GM18498 (cell line): ENCODE measurements around the gene PPP1CC.
"Not testable (repeated sequence)": the region's sequence is repeated elsewhere in the genome, so short reads cannot be mapped to it uniquely, and the experiment has no call there.

Experiments used
- ATAC-seq: cut with Tn5 transposase; IDR thresholded peaks from one replicate; pipeline ENCODE4 v1.9.1; 2021; ENCODE audit warnings: mild to moderate bottlenecking, moderate library complexity; ENCODE audit not compliant: unreplicated experiment

The PPP1CC gene

DNA sequence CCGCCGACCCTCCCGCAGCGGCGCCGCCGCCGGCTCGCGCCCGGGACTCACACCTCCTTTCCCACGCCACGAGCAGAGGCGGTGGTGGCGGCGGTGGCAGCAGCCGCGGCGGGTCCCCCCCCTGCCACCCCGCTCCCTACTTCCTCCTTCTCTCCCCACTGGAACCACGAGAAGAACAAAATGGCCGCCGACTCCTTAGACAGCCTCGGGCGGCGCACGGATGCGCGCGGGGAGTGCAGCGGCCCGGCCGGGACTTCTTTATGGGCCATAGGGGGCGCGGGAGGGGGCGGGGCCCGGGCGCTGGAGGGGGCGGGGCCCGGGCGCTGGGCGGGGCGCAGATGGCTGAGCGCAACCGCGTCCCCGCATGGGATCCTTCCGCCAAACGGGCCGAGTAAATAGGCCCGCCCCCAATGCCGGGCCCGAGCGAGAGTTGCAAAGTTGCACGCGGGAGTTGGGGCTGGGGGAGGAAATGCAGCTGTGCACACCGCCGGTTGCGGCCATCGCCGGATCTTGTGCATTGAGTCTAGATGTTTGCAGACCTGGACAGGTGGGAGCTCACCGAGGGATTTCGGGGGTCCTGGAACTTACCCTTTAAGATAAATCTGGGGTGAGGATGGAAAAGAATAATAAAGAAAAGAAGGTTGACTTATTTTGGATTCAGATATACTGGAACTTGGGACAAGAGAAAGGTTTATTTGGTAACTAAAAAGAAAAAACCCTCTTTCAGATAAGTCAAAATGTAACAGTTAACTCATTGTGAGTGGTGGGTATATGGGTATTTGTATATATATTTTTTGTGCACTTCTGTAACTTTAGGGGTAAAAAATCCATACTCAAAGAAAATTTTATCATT, at the start of gene PPP1CC:
TSS of gene PPP1CC (minus strand) at position 174 of the 853 bp plus-strand sequence. CDS start 184 bp downstream, outside the sequence.
- ATAC-seq: peak; percentile 81

DNA sequence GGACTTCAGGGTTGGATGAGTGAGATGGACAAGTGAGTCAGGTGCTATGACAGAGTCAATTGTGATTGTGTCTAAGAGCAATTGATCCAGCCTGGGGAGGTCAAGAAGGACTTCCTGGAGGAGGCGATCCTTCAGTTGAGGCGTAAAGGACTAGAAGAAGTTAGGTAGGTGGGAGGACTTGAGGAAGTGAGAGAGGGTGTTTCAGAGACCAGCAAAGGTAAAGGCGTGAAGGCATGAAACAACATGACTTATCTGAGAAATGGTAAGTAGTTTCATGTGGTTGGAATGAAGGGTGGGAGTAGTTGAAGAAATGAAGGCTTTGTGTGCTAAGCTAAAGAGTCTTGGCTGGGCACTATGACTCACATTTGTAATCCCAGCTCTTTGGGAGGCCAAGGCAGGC, 48.9 kb upstream of the PPP1CC start:
- ATAC-seq: no peak

GRCh38 chr12:110790301-110790700, 47.6 kb upstream of the PPP1CC start:
- ATAC-seq: no peak

- ATAC-seq: no peak
These were observed 43.3 kb upstream of the PPP1CC start for GRCh38 chr12:110786012-110786411.

GRCh38 chr12:110785240-110785639, 42.5 kb upstream of the PPP1CC start:
- ATAC-seq: no peak

DNA sequence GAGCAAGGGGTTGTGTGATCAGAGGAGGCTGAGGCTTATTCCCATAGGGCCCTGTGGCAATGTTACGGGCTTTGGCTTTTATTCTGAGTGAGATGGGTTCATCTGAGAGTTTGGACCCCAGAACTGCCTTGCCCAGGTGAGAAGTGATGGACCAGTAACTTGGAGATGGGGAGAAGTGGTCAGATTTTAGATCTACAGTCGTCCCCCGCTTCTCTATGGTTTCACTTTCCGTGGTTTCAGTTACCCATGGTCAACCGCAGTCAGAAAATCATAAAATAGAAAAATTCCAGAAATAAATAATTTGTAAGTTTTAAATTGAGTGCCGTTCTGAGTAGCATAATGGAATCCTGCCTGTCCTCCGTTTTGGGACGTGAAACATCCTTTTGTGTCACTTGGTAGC, 40.2 kb upstream of the PPP1CC start:
- no peak for ATAC-seq

DNA sequence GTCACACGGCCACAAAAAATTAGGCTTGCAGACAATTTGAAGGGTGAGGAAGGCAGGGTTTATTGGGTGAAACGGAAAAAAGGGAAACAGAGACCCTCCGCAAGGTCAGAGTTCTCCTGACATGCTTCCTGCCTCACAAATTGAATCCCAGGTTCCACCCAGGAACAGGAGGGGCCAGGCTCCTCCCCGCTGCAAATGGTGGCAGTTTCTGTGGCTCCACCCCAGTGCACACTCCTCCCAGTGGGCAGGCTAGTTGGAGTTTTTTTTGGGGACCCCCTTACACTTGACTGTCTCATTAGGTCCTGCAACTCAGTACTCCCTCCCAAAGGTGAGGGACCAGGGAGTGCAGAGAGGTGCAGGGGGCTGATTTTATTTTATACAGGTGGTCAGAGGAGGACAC, 39.4 kb upstream of the PPP1CC start:
- ATAC-seq: no peak

DNA sequence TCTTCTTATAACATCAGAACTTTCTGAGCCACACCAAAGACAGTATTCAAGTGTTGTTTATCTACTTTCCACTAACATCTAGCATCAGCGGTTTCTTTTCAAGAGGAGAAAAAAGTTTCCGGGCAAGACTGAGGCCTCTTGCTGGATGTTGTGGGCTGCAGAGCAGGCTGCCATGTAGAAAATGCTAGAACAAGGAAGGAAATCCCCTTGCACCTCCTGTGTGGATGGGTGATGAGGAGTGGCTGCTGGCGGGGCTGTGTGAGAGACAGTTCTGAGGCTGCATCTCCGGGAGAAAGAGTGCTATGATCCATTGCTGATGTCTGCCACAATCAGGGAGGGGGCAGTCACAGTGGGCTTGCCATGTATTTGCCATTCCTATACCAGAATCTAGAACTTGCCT, 37.8 kb upstream of the PPP1CC start:
- no peak for ATAC-seq

DNA sequence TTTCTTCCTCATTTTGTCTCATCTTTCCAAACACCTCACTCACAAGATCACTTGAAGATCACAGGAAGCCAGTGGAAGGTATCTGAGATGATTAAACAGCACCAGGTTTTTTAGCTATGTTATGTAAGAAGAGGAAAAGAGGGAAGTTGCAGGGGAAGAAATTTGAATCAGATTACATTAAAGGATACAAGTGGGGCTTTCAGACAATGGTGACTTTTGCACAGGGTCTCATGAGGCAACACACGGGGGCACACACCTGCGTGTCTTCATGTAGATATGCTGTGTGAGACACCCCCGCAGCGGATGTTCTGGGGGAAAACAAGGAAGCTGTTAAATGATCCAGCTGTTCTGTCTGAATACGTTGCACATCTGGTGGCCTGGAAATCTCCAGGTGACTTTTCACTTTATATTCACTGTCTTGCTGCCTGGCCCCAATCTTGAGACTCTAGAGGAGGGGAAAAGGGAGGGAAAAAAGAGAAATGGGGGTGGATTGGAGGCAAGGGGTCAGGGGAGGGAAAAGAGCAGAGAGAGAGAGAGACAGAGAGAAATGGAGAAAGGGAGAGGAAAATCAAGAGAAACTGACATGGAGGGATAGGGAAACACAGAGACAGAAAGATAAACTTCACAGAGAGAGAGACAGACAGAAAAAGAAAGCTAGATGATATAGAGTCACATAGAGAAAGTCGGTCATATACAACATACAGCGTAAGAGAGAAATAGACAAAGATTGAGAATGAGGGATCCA, 36.3 kb upstream of the PPP1CC start:
- no peak for ATAC-seq

- peak; percentile 96 for ATAC-seq
These were observed 33.7 kb upstream of the PPP1CC start for GRCh38 chr12:110776410-110776809.

- no peak for ATAC-seq
These were observed 33.3 kb upstream of the PPP1CC start for GRCh38 chr12:110775997-110776396.

DNA sequence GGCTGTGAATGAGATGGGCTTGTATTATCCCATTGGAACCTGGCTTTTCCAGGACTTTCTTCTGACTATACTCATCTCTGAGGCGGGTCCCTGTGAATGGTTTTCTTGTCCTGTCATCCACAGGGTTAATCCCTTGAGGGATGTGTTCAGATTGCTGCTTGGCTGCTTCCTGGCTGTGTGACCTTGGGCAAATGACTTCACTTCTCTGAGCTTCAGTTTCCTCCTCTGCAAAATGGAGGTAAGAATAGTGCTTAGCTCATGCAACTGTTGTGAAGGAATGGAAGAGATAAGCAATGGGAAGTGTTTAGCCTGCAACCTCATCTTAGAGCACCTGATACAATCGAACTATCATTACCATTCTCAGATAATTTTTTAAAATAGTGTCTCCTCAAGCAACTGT, 32.1 kb upstream of the PPP1CC start:
- ATAC-seq: no peak

DNA sequence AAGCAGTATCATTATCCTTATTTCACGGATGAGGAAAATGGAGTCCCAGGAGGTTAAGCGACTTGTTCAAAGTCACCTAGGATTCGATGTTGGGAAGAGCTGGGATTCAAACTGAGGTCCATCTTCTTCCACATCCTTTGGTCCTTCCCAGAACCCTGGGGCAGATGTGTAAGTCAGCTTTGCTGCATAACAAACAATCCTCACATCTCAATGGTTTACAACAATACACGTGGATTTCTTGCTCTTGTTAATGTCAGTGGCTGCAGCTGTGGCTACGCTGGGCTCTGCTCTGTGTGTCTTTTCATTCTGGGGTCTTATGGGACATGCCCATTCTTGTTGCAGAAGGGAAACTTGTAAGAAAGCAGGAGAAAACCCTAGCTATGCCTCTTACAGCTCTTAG, 26.3 kb upstream of the PPP1CC start:
- ATAC-seq: no peak

DNA sequence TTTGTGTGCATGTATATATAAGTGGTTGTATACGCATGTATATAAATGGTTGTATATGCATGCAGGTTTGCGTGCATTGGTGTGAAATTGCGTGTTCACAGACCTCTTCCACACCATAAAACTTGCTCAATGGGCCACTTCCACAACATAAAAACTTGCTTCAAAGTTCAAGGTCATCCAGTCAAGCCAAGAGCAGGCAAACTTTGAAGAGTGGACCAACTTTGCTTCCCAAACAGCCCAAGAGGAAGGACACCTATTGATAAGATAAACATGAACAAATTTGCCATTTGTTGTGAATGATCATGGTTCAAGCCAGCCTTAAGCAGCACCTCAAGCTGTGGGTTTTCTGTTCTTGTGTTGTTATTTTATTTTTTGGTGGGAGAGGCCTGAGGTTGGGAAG, 25.2 kb upstream of the PPP1CC start:
- ATAC-seq: no peak

DNA sequence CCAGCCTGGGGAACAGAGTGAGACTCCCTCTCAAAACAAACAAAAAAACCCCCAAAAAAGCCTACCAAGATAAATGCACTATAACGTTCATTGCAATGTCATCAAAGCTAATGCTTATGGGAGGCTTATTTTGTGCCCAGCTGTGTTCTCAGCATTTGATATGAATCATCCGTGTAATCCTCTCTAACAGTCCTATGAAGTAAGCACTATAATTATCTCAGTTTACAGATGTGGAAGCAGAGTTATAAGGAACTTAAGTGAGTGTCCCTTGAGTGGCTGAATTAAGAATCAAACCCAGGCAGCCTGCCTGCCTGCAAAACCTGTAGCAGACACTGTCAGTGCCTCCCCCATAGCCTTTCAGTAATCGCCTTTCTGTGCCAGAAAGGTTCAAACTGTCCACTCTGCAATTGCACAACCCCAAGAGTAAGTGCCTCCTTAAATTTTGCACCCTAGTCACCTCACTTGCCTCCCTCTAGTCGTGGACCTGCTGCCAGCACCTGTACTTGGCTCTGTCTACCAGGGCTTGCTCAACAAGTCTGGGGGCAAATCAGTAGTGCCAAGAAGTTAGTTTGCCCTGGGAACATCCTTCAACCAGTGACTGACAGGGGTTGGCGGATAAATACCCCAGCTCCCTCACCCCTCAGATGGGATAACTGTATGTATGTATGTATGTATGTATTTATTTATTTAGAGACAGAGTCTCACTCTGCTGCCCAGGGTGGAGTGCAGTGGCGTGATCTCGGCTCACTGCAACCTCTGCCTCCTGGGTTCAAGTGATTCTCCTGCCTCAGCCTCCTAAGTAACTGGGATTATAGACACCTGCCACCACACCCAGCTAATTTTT, 23.8 kb upstream of the PPP1CC start:
- no peak for ATAC-seq

DNA sequence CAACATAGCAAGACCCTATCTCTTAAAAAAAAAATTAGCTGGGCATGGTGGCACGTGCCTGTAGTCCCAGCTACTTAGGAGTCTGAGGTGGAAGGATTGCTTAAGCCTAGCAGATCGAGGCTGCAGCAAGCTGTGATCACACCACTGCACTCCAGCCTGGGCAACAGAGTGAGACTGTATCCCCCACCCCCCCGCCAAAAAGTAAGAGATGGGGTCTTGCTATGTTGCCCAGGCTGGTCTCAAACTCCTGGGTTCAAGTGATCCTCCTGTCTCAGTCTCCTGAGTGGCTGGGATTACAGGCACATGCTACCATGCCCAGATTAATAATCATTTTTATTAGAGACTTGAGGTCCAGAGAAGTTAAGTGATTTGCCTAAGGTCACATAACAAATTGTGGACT, 22.9 kb upstream of the PPP1CC start:
- not testable (repeated sequence) for ATAC-seq

DNA sequence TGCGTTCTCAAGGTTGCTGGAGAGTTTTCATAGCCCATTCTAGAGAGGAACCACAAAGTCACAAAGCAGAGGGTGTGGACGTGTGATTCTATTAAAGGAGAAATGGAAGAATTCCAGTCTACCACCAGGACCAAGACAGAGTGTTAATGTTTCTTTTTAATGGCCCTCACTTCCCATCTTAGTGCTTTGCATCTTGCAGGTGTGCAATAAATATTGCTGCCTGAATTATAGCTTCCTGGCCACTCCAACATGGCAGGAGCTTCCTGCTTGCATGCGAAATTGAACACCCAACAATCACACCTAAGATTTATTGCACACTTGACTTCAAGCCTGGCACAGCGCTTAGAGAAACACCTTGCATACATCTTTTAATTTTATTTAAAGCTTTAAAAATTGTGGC, 22.4 kb upstream of the PPP1CC start:
- no peak for ATAC-seq

DNA sequence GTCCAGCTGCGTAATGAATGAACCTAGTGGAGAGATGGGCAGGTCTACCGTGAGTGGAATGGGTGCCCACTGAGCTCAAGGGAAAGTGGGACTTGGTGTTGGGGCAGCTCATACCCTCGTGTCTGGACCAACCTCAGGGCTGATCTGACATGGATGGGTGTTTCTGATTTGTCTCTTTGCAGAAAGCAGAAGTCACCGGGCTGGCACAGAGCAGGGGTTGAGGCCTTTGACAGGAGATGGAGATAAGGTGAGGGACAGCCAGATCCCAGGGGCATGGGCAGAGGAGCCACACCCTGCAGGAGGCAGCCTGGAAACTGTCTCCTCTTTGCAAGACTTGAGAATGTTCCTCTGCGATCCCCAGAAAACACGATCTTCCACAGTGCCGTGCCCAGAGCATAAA, 20.9 kb upstream of the PPP1CC start:
- no peak for ATAC-seq

DNA sequence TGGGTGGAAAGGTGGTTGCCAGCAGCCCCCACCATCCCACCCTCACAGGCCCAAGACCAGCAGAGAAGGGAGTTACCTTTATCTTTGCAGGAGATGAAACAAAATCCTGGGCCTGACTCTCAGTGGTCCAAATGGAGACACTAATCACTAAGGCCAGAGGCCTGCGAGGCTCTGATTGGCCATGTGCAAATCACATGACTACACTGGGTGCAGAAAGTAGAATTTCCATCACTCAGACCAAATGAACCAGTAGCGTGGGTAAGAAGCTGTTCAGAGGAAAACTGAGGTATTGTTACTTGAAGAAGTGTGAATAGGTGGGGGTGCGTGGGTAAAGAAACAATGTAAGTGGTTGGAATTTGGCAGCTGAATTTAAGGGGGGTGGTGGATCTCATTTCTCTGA, 20.2 kb upstream of the PPP1CC start:
- no peak for ATAC-seq

- ATAC-seq: no peak
These were observed 17.5 kb upstream of the PPP1CC start for GRCh38 chr12:110760204-110760609.

DNA sequence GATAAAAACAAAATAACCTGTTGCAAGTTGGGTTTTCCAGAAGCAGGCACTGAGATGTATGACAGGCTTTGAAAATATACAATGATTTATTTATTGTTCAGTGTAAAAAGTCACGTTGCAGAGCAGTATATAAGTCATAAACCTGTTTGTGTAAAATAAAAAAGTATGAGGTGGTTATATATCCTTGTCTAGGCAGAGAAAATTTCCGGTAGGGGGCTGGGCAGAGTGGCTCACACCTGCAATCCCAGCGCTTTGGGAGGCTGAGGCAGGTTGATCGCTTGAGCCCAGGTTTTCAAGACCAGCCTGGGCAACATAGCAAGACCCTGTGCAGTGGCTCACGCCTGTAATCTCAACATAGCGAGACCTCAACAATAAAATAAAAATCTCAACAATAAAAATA, 16.2 kb upstream of the PPP1CC start:
- no peak for ATAC-seq
